Muscle of leg (tissue), 11 donors: Measurements from ENCODE around the gene NMRAL1. TPM values are rescaled to one million over a fixed set of nuclear protein-coding genes. Genes with fewer than 3 reads are reported as not detected.

Experiments used
- DNase-seq: peaks from one replicate; pipeline ENCODE4 v3.0.0; 2013
- H3K27ac ChIP-seq: one replicate; pipeline ENCODE4 v1.5.1; 2013; ENCODE audit warnings: mild to moderate bottlenecking, low read length, control low read depth
- H3K27me3 ChIP-seq: one replicate; pipeline ENCODE4 v1.6.1; 2013; ENCODE audit warnings: low read length; ENCODE audit not compliant: control insufficient read depth, insufficient read depth
- H3K36me3 ChIP-seq: one replicate; pipeline ENCODE4 v1.6.1; 2013; ENCODE audit warnings: low read length; ENCODE audit not compliant: control insufficient read depth, insufficient read depth
- H3K4me1 ChIP-seq: one replicate; pipeline ENCODE4 v1.6.1; 2013; ENCODE audit warnings: low read length; ENCODE audit not compliant: control insufficient read depth, insufficient read depth
- H3K4me3 ChIP-seq: one replicate; pipeline ENCODE4 v1.5.1; 2013; ENCODE audit warnings: low read length, control low read depth
- H3K9me3 ChIP-seq: replicated peaks from 2 replicates; pipeline ENCODE4 v1.6.1; 2013; ENCODE audit warnings: low read depth, low read length; ENCODE audit not compliant: control insufficient read depth
- WGBS: methylation state at CpG from one replicate; pipeline ENCODE4 v1.1.5; 2013; ENCODE audit warnings: missing lambda C conversion rate; ENCODE audit not compliant: insufficient coverage; 5-methylcytosine and 5-hydroxymethylcytosine counted together
- polyA plus RNA-seq, 8 donors: library from polyadenylated mRNA; unstranded; fragments of 120-200 nt; gene quantifications; one replicate each; pipeline versions ENCODE4 v1.2.1 to v1.2.3, GENCODE V29; 2013; ENCODE audit warnings: inconsistent platforms in 1 of 8, low replicate concordance in 1 of 8; ENCODE audit not compliant: insufficient read length in 8 of 8, insufficient read depth in 1 of 8
- total RNA-seq: library from RNA; stranded (reverse); fragments of 120-200 nt; gene quantifications from one replicate; pipeline ENCODE4 v1.2.4, GENCODE V29; 2013

The NMRAL1 gene
- total and polyA plus RNA-seq, 9 donors, result 13.1 to 25.1 (median 17.1) TPM

DNA sequence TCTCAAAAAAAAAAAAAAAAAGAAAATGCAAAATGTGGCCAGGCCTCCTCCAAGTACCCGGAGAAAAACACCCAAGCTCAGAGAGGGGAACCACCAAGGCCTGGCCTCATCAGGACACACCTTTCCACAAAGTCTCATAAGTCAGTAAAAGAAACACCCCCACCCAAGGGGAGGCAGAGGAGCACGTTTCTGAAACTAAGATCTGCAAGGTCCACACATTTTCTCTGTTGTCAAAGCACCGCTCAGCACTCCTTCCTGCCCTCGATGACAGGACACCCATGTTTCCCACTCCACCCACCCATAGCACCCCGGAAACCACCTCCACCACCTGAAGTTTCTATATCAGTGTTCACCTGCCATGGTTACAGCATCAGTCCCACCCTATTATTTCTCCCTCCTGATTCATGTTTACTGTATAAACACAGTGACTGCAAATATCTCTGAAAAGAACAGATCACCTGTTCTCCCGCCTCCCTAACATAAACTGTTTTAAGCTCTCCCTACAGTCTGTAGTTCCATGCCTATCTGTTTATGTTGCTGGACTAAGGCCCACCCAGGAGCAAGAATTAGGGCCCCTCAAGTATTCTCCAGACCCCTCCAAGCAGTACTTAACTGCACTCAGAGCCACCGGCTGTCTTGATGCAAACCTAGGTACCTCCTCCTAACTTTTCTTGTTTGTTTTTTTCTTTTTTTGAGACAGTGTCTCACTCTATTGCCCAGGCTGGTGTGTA lies 60.1 kb downstream of the NMRAL1 start:
- H3K36me3 ChIP-seq, result peaks cover 6% of the 10 kb centered on the region
- H3K4me3 ChIP-seq, result no peak overlapping the region
- H3K27ac ChIP-seq, result no peak overlapping the region
- H3K9me3 ChIP-seq, result no peaks in the 10 kb centered on the region
- 94% methylated on average over 7 of the region's 7 CpGs for WGBS
- peaks cover 64% of the 10 kb centered on the region for H3K4me1 ChIP-seq
- no peak for DNase-seq
- H3K27me3 ChIP-seq, result no peaks in the 10 kb centered on the region

DNA sequence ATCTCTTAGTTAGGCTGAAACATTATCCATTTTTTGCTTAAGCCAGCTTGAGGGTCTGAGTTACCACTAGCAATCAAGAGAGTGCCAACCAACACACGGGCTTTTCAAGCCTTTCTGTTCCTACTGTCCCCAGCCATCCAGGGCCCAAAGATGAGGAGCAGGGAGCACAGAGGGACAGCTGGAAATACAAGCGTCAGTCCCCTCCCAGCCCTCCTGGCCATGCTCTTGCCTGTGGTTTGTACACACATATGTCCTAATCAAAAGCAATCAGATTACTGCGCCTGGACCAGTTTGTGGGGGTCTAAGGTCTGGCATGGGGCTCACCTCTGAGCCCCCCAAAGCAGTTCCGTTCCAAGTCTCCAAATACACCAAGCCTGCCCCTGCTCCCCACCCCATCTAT lies 61.6 kb downstream of the NMRAL1 start:
- no peaks in the 10 kb centered on the region for H3K9me3 ChIP-seq
- no peaks in the 10 kb centered on the region for H3K27me3 ChIP-seq
- DNase-seq, result no peak
- H3K4me1 ChIP-seq, result peaks cover 79% of the 10 kb centered on the region
- 78% methylated on average over 4 of the region's 4 CpGs for WGBS
- peak overlapping the region; percentile 88 for H3K27ac ChIP-seq
- peaks cover 9% of the 10 kb centered on the region for H3K36me3 ChIP-seq
- H3K4me3 ChIP-seq, result peak overlapping the region; percentile 5

DNA sequence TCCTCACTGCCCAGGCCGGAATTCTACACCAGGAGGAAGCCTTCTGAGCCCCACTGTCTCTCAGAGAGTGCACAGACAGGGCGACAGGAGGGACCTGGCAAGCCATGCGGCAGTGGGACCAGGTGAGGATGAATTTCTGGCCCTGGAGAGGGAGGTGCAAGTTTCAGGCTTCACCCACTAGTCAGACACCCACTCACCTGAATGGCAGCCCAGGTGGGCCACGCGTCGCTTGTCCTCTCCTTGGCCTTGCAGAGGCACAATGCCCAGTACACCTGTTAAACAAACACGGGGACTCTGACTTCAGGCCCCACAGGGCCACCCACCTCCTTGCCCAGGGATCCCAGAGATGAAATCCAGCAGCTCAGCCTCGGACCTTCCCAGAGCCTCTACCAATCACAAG lies 62.3 kb downstream of the NMRAL1 start:
- 67% methylated on average over 5 of the region's 8 CpGs for WGBS
- Histone ChIP-seq H3K4me1 (peaks cover 84% of the 10 kb centered on the region), H3K36me3 (peaks cover 16% of the 10 kb centered on the region), H3K4me3 (no peak overlapping the region), H3K27me3 (no peaks in the 10 kb centered on the region), H3K9me3 (no peaks in the 10 kb centered on the region), H3K27ac (peak overlapping the region; percentile 88)
- no peak for DNase-seq

Other genes starting within 250 kb of the NMRAL1 start
- gene SRL, start 232.5 kb downstream of the NMRAL1 start, total RNA-seq, result 365 TPM
- gene SRL, start 232.5 kb downstream of the NMRAL1 start, polyA plus RNA-seq, result 100 to 1,000 TPM; 377 to 639 (median 502) TPM
- gene TFAP4, start 201.6 kb downstream of the NMRAL1 start, total RNA-seq, result 7.0 TPM
- 10 to 100 TPM; 11.7 to 15.6 (median 13.5) TPM for gene TFAP4, start 201.6 kb downstream of the NMRAL1 start, polyA plus RNA-seq
- 6.5 TPM for gene GLIS2, start 158.6 kb downstream of the NMRAL1 start, total RNA-seq
- 10 to 100 TPM; 21.6 to 30.1 (median 25.8) TPM for gene GLIS2, start 158.6 kb downstream of the NMRAL1 start, polyA plus RNA-seq
- gene PAM16, start 123.3 kb downstream of the NMRAL1 start, total RNA-seq, result 31.5 TPM
- gene PAM16, start 123.3 kb downstream of the NMRAL1 start, polyA plus RNA-seq, result 10 to 100 TPM; 22.1 to 34.0 (median 27.2) TPM
- gene VASN, start 102.8 kb downstream of the NMRAL1 start, total RNA-seq, result 24.9 TPM
- 10 to 100 TPM in 6 of 8 donors, 1 to 10 TPM in 2; 8.6 to 33.5 (median 15.8) TPM for gene VASN, start 102.8 kb downstream of the NMRAL1 start, polyA plus RNA-seq
- gene CORO7, start 58.0 kb downstream of the NMRAL1 start, total RNA-seq, result 15.3 TPM
- 10 to 100 TPM; 20.4 to 31.4 (median 25.1) TPM for gene CORO7, start 58.0 kb downstream of the NMRAL1 start, polyA plus RNA-seq
- gene DNAJA3, start 48.8 kb downstream of the NMRAL1 start, total RNA-seq, result 30.4 TPM
- 10 to 100 TPM; 23.8 to 33.5 (median 28.2) TPM for gene DNAJA3, start 48.8 kb downstream of the NMRAL1 start, polyA plus RNA-seq
- gene HMOX2, start 1.8 kb upstream of the NMRAL1 start, total RNA-seq, result 44.6 TPM
- gene HMOX2, start 1.8 kb upstream of the NMRAL1 start, polyA plus RNA-seq, result 10 to 100 TPM; 37.2 to 53.0 (median 47.8) TPM
- 16.3 TPM for gene CDIP1, start 64.1 kb upstream of the NMRAL1 start, total RNA-seq
- gene CDIP1, start 64.1 kb upstream of the NMRAL1 start, polyA plus RNA-seq, result 10 to 100 TPM; 33.1 to 47.4 (median 38.2) TPM
- 0.53 TPM for gene C16orf96, start 81.7 kb upstream of the NMRAL1 start, total RNA-seq
- gene C16orf96, start 81.7 kb upstream of the NMRAL1 start, polyA plus RNA-seq, result under 1 TPM; 0.29 to 0.91 (median 0.54) TPM
- 7.4 TPM for gene UBALD1, start 140.3 kb upstream of the NMRAL1 start, total RNA-seq
- gene UBALD1, start 140.3 kb upstream of the NMRAL1 start, polyA plus RNA-seq, result 10 to 100 TPM; 18.2 to 24.5 (median 23.2) TPM
- gene MGRN1, start 150.2 kb upstream of the NMRAL1 start, total RNA-seq, result 15.9 TPM
- 10 to 100 TPM; 32.9 to 50.7 (median 37.9) TPM for gene MGRN1, start 150.2 kb upstream of the NMRAL1 start, polyA plus RNA-seq
- gene NUDT16L1, start 218.9 kb upstream of the NMRAL1 start, total RNA-seq, result 26.0 TPM
- 10 to 100 TPM; 24.9 to 32.2 (median 28.2) TPM for gene NUDT16L1, start 218.9 kb upstream of the NMRAL1 start, polyA plus RNA-seq